ENCODE data around the gene STARD4.

Gene STARD4

DNA sequence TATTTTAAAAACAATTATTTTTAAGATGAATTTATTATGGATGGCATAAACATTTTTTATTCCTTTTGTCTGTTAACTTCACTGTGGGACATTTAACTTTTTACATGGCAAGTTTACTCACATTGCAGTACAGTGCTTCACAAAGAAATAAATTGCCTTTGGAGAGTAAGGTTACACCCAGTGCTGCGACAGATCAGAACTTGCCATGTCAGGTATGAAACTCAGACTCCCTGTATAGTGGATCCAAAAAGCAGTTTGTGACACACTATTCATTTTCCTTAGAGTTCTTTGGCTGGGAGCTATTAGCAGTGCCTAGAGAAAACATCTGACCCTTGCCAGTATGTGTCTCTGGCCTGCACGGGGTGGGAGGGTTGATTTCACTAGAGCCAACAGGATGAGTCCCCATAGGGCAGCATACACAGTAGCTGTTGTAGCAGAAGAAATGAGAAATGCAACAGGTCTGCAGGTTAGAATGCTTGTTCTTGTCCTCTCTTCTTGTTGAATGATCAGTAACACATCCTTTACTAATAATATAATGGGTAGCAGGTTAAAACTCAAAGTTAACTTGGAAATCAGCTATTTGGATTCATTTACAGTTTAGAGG, 42.9 kb downstream of the STARD4 start:
- no peak for DNase-seq

DNA sequence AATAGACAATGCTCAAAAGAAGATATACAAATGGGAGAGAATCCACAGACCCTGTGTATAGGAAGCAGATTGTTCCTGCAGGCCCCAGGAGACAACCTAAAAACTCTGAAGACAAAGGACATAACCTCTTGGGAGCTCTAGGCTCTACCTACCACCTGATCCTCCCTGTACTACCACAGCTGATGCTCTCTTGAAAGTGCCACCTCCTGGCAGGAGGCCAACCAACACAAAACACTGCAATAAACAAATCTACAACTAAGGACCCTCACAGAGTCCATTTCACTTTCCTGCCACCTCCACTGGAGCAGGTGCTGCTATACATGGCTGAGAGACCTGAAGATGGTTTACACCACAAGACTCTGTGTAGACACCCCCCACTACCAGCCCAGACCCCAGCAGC, 49.0 kb downstream of the STARD4 start:
- no peak for DNase-seq

DNA sequence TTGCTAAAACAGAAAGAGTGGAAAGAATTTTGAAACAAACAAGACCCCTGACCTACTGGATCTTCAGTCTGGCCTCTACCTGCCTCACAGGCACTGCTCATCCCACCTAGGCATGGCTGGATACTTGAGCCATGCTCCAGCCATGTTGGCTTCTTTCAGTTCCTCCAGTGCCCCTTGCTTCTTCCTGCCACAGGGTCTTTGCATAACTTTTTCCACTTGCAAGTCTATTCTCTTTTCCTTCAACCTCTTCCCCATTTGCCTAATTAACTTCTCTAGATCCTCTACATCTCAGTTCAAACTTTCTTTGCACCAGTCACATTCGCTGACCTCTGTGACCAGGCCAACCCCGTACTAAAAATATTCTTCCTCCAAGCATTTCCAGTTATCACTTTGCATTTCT, 50.4 kb downstream of the STARD4 start:
- DNase-seq = no peak

DNA sequence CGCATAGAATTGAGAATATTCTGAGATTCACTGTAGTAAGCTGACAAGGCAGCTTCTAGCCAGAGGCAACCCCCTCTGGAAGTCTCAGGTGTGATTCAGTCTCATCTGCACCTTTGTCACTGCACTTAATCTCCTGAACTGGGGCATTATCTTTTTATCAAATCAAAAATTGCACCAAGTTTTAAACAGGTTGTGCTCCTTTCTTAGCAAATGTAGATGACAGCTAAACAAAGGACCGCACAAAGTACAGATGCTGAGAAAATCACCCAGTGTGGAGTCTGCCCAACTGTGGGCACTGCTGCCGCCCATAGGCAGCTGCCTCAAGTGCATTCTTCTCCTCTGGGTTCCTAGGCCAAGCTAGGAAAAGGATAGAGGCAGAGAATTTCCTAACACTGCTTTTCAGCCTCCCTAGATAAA, 51.1 kb downstream of the STARD4 start:
- peak; percentile 86 for DNase-seq

DNA sequence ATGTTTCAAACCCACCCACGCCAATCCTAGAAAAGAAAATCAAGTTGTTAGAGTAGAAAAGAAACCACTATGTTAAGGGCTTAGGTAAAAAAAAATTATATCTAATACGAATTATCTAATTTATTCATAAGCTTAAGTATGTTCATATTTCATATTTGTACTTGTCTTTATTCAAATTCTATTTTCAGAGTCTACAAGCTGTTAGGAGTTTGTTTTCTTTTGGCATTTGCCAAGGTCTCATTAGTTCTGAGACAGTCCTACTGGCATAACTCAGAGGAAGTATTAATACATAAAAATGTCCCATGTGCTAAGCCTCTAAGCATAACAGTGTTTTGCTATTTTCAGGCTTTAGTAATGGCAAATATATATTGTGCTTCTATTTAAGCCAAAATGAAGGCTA, 57.6 kb downstream of the STARD4 start:
- no peak for DNase-seq

DNA sequence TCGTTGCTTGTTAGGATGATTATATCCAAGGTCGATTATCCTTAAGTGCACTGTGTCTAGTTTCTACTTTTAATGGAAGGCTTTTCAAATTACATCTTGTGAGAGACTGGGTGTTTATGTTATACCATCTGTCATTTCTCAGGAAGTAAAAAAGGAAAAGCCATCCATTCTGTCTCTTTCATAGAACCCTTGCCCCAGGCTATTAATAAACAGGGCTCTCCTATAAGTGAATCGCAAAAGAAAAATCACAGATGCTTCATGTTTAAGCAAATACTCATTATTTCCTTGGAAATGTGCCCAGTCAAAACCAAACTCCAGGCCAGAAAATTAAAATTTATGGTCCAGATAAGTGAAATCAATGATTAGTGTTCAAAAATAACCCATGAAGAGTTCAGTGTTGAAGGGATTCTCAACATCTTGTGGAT, 58.1 kb downstream of the STARD4 start:
- no peak for DNase-seq

DNA sequence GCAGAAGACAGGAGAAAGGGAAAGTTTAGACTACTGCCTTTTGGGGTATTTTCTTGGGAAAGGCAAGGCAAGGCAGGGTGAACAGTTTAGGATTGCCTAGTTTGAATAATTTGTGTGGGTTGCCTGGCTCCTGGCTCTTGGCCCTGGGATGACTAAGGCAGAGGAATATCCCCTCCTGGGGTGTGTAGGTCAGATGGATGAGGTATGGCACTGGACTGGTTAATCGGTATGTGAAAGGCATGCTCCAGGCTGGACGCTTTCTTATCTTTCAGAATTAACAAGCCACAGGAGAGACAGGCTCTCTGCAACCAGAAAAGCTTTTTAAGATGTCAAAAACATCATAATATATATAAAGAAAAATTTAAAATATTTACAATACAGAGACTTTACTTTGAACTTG, 58.6 kb downstream of the STARD4 start:
- DNase-seq = no peak

DNA sequence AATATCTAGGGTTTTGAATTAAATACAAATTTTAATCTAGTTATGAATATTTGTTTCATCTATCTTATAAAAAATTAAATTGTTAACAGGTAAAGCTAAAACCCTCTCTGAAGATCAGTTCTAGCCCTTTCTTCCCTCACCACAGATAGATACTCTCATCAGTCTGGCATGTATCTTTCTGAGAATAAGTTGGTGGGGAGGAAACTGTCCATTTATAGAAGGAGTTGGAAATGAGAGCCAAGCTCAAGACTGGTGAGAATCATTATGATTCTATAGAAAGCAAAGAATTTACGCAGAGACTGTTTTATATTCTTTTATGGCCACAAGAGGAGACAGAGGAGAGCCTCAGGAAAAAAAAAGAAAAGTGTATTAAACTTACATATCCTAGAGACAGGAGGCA, 59.0 kb downstream of the STARD4 start:
- no peak for DNase-seq

DNA sequence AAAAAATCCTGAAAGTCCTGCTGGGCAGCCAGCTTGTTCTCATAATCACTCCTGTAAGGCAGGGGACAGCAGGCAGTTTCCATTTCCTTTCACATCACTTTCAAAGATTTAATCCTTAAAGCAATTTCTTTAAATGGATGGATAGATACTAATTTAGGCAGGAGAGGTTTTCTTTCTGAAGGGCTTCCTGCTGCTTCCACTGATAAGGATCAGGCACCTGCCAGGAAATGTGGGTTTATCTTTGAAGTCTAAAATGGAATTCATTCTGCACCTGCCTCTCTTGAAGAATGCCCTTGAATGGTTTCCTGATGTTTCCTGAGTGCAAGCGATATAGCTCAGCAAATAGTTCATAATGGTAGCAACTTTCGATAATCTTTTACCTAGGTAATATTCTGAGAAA, 64.5 kb downstream of the STARD4 start:
- DNase-seq = peak; percentile 76

DNA sequence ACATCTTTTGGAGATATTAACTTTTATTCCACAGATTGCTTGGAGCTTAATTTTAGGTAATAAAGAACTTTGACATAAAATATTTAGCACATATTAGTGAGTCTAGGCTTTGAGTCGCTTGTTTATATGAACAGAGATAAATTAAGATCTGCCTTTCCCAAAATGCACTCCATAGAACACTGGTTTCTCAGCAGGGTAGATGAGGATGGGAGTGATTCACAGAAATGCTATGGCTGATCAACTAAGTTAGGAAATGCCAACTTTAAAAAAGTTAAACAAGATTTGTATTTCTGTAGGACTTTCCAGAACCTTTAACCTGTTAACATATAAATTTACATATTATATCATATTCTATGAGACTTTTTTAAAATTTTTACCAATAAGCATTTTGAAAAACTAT, 65.2 kb downstream of the STARD4 start:
- no peak for DNase-seq

All from DMS53 (cell line).